ENCODE measurements around the gene NET1.
"Not testable (repeated sequence)": the region's sequence is repeated elsewhere in the genome, so short reads cannot be mapped to it uniquely, and the experiment has no call there.

Gene NET1

DNA sequence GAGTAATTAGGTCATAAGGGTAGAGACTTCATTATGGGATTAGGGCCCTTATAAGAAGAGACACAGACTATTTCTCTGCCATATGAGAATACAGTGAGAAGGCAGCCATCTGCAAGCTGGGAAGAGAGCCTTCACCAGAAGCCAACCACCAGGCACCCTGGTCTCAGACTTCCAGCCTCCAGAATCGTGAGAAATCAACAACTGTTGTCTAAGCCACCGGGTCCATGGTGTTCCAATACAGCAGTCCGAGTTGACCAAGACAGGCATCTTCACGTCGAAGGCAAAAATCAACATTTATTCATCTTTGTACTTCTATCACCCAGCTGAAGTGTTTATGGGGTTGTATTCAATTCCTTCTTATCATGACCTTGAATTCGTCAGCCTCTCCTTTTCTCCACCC, 13.0 kb upstream of the NET1 start:
- DNase-seq (ENCODE audit: low read depth in 2 of 2), result no peak

DNA sequence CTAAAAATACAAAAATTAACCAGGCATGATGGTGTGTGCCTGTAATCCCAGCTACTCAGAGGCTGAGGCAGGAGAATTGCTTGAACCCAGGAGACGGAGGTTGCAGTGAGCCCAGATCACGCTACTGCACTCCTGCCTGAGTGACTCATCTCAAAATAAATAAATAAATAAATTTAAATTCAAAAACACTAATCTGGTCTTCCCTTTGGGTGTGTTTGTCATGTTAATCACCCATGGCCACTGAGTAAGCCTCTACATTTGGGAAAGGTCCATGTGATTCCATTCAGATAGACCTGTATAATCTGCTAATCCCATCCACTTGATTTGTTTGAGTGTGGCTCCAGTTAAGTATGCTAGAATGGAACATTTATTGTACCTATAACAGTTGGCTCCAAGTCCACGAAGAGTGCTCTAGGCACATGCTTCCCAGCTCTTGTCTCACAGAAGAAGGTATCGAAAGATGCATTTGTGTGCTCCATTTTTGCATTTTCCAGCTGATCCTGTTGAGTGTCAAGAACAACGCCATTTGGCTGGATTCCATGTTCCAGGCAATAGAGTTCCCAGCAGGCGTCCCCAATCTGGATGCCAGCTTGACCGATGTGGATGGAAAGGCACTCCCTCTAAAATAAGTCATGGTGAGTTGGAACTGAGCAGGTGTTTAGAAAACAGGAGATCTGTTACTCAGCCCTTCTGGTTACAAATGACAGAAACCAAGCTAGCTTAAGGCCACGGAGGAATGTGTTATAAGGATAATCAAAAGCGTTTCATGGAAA, 11.7 kb upstream of the NET1 start:
- no peak for DNase-seq (ENCODE audit: low read depth in 2 of 2)

DNA sequence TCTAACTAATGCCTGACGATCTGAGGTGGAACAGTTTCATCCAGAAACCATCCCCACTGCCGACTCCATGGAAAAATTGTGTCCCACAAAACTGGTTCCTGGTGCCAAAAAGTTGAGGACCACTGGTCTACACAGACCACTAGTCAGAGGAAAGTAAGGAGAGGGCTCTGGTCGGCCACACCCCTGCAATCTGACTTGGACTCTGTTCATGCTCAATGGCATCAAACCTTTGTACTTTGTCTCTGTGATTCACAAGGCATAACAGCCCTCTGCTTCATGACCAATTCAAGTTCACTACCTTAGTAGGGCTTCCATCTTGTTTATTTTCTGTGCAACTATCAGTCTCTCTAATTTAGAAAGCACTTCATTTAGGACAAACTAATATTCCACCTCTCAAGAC, 9.6 kb upstream of the NET1 start:
- no peak for DNase-seq (ENCODE audit: low read depth in 2 of 2)

DNA sequence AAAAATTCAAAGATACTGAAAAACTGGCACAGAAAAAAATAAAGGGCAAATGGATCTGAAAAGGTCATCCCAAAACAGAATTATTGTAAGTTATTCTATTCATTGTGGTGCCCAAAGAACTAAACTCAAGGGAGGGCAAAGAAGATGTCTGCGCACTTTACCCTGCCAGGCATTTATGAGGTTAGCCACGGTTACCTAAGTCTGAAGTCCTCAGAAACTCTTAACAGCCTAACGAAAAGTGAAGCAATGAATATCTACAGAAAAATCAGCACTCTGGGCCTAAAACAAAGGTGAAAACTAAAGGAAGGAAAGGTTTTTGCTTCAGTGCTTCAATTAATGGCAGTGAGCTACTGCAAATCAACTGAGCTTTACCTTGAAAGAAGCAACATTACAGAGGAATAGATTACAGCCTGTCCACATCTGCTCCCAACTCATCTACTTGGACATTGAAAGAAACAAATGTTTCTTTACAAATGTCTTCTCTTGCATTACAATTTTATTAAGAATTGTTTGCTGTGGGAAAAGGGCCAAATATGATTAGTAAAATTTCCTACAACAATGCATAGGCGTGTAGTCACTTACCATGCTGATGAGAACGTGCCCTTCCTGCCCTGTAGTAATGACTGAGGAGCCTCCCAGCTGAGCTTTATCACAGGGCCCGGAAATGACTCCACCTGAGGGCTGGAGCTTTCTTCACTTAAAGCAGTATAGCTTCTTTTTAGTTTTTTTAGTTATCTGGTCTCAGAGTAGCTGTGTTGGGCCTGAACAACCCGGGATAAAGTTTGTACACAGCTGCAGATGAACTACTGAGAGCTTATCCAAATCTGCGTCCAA, 7.9 kb upstream of the NET1 start, which contains the start of gene TUBAL3:
TSS of gene TUBAL3 (minus strand) at position 621 of the 834 bp plus-strand sequence. CDS start at position 585, 36 bp downstream.
- no peak for DNase-seq (ENCODE audit: low read depth in 2 of 2)

DNA sequence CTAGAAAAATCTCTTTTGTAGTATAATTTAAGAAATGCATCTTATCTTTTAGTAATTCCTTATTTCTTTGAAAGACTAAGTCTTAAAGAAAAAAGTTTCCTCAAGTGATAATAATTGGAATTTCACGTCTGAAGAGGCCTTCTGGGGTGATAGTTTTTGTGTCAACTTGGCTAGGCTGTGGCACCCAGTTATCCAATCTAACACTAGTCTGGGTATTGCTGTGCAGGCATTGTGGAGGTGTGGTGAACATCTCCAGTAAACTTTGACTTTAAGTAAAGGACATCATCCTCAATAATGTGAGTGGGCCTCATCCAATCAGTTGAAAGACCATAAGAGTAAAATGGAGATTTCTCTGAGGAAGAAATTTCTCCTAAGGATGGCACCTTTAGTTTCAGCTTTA, 5.4 kb upstream of the NET1 start:
- no peak for DNase-seq (ENCODE audit: low read depth in 2 of 2)

DNA sequence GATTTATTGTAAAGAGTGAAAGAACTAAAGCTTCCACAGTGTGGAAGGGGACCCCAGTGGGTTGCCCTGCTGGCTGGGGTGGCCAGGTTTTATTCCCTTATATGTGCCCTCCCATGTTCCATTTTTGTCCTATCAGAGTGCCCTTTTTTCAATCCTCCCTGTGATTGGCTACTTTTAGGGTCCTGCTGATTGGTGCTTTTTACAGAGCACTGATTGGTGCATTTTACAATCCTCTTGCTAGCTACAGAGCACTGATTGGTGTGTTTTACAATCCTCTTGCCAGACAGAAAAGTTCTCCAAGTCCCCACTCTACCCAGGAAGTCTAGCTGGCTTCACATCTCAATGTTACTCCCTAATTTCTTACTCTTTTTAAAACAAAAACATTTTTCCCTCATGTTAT, 1.6 kb upstream of the NET1 start:
- DNase-seq (ENCODE audit: low read depth in 2 of 2), result not testable (repeated sequence)

DNA sequence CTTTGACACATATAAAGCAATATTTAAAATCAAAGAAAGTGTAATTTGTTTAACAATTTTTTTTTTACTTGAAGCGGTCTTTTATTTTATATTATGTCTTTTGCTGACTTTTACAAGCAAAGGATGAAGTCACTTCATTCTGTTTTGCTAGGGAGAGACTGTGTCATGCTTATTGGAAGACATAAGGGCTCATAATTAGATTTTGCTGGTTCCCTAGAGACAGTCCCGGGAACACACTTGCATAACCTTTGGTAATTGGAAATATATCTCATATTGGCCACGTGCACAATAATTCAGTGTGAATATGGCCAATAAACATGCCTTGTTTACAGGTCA, 448 bp upstream of the NET1 start:
- no peak for DNase-seq (ENCODE audit: low read depth in 2 of 2)

DNA sequence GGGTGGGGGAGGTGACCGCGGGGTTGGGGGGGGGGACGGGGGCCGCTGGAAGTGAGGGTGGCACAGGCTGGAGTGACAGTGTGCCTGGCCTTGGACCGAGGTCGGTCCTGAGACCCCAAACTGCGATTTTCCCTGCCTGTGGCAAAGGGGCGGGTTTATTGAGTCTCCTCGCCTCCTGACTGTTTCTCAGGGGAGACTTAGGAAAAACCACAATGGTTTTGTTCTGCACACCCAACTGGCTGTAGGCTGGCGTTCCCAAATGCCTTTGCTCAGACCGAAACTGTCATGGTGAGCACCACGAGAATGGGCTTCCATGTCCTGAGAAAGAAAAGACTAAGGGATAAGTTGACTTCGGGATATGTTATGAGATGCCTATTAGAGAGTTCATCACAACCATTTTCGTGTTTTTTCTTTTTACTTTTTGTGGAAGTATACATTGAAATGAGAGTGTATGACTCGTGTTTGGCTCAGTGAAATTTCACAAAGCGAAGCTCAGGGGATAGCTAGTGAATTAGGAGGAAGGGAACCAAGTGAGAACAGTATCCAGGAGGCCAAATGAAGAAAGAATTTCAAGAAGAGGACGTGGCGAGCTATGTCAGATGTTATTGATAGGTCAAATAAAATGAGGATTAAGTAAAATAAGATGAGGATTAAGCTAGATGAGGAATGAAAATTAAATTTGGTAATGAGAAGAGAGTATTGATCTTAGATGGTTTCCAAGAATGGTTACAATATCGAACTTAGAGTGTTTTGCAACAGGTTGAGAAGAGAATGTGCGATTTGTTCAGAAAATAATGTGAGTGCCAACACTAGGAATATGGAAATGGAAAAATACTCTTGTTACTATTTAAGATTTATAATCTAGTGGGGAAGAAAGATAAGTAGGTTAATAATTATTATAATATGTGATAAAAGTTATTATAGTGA, 918 bp downstream of the NET1 start:
- DNase-seq (ENCODE audit: low read depth in 2 of 2), result no peak

DNA sequence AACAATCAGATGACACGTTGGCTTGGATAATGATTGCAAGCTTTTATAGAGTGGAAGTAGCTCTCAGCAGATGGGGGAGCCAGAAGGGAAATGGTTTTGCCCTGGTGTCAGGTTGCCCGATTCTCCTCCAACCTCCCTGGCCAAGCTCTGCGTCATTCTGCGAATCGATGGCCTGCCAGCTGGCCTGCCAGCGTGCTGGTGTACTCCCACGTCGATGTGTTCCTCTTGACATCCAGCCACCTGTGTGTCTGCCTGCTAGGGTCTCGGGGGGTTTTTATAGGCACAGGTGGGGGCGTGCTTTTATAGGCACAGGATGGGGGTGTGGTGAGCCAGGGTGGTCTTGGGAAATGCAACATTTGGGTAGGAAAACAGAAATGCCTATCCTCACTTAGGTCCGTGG, 4.6 kb downstream of the NET1 start:
- no peak for DNase-seq (ENCODE audit: low read depth in 2 of 2)

DNA sequence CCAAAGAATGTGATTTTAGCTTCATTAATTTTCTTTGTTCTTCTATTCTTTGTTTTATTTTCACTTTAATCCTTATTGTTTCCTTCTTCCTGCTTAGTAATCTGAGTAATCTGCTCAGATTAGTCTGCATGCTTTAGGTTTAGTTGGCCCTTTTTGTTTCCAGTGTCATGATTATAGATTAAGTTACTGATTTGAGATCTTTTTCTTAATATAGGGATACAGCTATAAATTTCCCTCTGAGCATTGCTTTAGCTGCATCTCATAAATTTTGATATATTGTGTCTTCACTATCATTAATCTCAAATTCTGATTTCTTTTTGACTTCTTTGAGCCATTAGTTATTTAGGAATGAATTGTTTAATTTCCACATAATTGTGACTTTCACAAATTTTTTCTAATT, 6.2 kb downstream of the NET1 start:
- no peak for DNase-seq (ENCODE audit: low read depth in 2 of 2)

DNA sequence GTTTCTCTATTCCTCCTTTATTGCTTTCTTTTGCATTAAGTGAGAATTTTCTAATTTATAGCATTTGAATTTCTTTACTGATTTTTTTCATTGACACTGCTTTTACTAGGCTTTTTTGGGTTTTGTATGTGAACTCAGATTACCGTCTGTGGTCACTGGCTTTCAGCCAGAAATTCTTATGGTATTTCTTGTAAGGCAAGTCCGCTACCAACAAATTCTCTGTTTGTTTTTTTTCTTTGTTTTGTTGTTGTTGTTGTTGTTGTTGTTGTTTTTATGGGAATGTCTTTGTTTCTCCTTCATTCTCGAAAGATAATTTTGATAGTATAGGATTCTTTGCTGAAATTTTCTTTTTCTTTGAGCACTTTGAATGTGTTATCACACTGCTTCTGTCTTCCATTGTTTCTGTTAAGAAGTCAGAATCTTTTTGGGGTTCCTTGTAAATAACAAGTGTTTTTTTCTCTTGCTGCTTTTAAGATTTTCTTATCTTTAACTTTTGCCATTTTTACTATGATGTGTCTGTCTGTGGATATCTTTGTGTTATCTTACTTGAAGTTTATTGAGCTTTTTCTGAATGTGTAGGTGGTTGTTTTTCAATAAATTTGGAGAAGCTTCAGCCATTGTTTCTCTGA, 7.2 kb downstream of the NET1 start:
- no peak for DNase-seq (ENCODE audit: low read depth in 2 of 2)

DNA sequence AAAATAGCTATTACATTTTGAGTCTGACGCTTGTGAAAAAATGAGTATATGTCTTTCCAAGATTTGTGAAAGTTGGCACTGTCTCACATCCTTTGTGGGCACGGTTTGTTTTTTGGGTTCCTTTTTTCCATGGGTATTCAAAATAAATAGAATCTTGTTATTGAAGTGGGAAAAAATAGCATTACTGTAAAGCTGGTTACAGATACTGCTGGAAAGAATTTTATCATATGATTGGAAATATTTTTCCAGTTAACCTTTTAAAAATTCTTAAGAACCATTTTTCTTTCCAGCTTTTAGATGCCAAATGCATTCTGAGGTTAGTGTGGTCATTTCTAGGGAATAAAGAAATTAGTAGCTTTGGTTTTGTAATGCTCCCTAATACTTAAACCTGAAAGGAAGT, 11.4 kb downstream of the NET1 start:
- DNase-seq (ENCODE audit: low read depth in 2 of 2), result no peak

DNA sequence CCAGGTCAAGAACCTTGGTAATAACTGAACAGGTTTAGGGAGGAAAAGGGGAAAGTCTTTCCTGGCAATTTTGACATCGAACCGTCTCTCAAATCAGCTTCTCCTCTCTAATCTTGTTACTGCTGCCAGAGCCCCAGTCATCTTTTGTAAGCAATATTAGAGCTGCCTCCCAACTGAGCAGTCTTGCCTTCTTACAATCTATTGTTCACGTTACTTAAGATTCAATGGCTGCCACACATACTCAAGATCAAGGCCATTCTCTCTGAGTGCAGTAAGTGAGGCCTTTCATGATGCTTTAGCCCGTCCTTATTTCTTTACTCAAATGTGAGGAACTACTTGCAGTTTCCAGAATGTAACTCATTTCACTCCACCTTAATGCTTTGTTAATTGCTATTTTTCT, 12.4 kb downstream of the NET1 start:
- no peak for DNase-seq (ENCODE audit: low read depth in 2 of 2)

DNA sequence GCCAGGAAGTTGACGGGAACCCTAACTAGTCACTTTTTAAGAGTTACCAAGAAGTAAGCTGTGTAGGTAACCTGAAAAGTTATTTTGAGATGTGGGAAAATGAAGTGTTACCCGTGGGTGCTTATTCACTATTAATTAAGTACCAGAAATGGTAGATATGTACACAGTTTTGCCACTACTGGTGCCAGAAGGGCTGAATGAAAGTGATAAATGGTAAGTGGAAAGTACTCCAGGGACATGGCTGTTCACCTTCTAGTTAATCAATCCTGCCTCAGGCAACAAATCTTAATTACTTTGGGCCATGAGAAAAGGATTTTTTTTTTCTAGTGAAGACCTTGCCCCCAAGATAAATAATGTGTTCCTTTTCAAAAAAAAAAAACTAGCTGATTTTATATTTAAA, 15.8 kb downstream of the NET1 start:
- DNase-seq (ENCODE audit: low read depth in 2 of 2), result no peak

DNA sequence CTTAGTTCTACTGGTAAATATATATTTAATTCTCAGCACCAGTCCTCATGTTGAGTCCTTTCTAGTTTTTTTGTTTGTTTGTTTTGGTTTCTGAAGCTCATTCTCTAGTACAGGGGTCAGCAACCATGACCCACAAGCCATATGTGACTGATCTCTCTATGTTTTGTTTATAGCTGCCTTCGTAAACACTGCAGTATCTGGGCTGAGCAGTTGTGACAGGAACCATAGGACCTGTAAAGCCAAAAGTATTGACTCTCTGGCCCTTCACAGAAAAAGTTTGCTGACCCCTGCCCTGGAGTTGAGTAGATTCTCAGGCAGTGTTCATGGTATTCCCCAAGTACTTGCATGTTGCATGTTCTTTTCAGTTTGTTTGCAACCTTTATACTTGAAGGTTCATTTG, 20.8 kb downstream of the NET1 start:
- no peak for DNase-seq (ENCODE audit: low read depth in 2 of 2)

DNA sequence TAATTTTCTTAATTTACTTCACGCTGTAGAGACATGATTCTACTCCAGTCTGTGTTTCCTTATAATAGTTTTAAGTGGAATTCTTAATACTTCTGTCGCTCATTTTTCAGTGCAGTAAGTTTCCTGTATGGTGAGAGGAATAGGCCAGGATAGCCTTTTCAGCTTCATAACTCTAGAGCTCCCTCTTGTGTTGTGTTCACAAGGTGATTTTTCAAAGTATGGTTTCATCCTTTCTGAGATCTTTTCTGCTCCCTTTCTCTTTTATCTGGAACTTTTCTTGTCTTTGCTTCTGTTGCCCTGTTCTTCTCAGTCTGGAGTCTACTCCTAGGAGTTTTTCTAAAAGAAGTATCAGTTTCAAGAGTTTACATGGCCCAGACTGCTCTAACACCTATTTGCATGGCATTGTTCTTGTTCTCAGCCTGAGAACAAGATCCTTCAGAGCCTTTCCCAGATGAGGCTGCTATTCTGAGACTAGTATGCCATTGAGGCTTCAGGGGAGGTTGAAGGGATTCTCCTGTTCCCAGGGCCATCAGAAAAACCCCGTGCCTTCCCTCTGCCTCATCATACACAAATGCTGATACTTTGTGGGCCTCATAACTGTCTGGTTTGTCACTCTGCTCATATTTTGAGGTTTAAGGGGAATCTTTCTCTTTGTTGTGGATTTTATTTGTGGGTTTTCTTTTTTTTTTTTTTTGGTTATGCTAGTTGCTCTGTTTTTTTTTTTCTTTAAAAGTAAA, 21.8 kb downstream of the NET1 start:
- DNase-seq (ENCODE audit: low read depth in 2 of 2), result no peak

DNA sequence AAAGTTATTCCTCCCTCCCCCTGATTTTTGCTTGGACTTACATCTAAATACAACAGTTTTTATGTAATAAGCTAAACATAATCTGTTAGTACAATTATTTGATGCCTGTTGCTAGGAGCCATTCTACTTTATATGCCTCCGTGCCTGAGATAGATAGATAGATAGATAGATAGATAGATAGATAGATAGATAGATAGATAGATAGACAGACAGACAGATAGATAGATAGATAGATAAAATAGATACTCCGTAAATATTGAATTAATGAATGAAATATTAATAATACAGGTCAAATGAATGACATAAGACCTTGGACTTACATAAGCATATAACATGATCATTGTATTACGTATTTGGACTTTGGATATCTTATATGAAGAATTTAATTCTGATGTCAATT, 23.0 kb downstream of the NET1 start:
- DNase-seq (ENCODE audit: low read depth in 2 of 2), result no peak

DNA sequence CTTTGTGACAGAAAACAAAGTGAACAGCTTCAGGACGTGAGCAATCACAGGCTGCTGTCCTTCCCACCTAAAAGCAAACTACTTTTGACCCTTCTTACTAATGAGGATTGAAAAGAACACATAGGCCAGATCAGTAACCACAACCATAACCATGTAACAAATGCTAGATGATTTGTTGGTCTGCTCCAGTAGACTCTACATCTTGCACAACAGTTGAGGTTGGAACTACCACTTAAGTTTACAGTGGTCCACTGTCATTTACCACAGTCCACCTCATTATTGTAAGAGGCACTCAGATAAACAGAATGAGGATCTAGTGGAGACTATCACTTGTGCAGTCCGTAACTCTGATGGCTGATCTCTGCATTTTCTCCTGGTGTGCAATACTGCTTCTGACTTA, 27.8 kb downstream of the NET1 start:
- no peak for DNase-seq (ENCODE audit: low read depth in 2 of 2)

DNA sequence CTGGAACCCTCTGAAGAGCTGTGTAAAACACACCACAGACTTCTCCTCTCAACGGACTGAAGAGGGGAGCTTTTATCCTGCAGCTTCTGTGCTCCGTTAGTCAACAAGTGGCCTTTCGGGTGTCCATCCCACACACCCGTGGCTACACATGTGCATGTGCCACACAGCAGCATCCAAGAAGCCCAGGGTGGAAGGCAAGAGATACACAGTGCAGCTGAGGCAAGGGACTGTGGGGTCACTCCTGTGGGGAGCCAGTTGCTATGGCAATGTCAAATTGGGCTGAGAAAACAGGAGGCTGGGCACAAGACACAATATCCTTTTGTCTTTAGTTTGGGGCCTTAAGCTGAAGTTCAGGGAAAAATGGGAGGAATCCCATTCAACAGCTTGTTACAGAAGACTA, 28.7 kb downstream of the NET1 start:
- no peak for DNase-seq (ENCODE audit: low read depth in 2 of 2)

DNA sequence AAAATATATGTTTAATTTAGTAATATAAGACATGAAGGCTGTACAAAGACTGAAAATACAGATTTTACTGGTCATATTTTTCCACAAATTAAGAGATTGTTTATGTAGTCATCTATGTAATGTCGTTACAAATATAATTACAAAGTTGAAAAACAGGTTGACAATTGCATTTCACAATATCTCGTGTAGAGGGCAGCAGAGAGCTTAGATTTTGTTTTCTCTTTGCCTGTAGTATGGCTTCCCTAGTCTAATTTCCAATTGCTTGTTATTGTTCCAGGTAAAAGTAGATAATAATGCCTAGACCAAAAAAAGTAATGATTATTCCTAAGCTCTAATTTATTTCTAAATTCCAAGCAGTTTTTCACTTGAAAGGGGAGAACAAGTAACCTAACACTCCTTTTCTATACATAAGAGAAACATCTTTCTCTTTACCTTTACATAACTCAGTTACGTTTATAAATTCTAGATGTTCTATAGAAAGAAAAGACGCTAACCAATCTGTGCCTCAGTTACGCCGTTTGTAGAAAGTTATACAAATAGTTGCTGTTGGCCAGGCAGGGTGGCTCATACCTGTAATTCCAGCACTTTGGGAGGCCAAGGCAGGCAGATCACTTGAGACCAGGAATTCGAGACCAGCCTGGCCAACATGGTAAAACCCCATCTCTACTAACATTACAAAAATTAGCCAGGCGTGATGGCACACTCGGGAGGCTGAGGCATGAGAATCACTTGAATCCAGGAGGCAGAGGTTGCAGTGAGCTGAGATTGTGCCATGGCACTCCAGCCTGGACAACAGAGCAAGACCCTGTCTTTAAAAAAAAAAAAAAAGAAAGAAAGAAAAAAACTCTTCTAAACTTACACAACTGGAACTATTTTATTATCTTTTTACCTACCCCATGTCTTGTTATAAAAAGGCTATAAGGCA, 30.0 kb downstream of the NET1 start:
- peak in 1 of 2 donors; percentile 26 for DNase-seq (ENCODE audit: low read depth in 2 of 2)

Measured in activated CD4-positive, alpha-beta T cell treated with anti-CD3 and anti-CD28 coated beads for 24 hours (primary cell).